Measurements from ENCODE around the gene TOR1A.
"Not testable (repeated sequence)": the region's sequence is repeated elsewhere in the genome, so short reads cannot be mapped to it uniquely, and the experiment has no call there.

Gene TOR1A

GRCh38 chr9:129783516-129784361, 40.2 kb downstream of the TOR1A start:
- DNase-seq: peak in 46 of 56 donors; percentile 5 to 77 (median 35)

- DNase-seq: no peak
Measured at GRCh38 chr9:129781981-129782380, 42.0 kb downstream of the TOR1A start.

DNA sequence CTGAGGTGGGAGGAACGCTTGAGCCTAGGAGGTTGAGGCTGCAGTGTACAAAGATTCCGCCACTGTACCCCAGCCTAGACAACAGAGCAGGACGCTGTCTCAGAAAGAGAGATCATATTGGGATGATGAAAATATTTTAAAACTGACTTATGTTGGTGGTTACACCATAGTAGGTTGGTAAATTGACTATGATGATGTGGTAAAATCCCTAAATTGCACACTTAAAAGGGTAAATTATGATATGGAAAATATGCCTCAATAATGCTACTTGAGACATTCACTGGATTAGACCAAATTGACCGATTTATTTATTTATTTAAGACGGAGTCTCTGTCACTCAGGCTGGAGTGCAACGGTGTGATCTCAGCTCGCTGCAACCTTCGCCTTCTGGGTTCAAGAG, 42.8 kb downstream of the TOR1A start:
- DNase-seq: no peak

GRCh38 chr9:129779560-129780190, 44.3 kb downstream of the TOR1A start:
- DNase-seq: no peak

DNA sequence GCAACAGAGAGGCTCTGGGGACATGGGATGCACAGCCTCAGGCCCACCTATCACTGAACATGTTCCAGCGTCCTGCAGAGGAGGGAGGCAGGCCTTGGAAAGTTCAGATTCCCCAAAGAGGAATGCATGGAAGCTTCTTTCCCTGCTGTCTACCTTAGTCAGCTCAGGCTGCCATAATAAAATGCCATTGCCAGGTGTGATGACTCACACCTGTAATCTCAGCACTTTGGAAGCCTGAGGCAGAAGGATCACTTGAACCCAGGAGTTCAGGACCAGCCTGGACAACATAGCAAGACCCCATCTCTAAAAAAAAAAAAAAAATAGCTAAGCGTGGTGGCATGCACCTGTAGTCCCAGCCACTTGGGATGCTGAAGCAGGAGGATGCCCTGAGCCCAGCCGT, 45.5 kb downstream of the TOR1A start:
- DNase-seq: no peak

DNA sequence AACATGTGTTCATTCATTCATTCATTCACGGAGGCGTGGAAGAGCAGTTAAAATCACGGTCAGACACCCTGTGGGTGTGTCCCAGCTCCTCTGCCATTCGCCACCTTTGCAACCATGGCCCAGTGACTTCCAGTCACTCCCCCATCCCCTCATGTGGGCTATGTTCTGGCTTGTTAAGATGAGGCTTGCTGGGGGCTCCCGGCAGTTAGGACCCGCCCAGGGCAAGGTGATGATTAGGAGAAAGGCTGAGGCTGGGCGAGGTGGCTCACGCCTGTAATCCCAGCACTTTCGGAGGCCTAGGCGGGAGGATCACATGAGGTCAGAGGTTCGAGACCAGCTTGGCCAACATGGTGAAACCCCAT, 46.2 kb downstream of the TOR1A start:
- DNase-seq: no peak

- DNase-seq: peak in 30 of 56 donors; percentile 10 to 80 (median 30)
Measured at GRCh38 chr9:129776938-129777768, 46.8 kb downstream of the TOR1A start.

DNA sequence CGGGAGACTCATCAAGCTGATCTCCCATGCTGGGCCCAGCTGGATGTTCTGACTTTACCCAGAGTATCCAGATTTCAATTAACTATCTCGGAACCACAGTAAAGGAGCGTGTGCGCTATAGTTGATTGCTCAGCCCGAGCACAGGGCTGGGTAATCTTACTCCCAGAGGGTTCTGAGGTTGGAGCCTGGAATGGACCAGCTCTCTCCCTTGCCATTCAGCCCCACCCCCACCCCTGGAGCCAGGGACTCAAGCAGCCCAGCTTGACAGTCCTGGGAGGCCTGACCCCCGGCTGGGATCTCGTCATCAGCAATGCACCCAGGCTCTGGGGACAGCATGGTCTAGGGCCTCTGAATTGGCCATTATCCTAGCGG, 47.4 kb downstream of the TOR1A start:
- no peak for DNase-seq

DNA sequence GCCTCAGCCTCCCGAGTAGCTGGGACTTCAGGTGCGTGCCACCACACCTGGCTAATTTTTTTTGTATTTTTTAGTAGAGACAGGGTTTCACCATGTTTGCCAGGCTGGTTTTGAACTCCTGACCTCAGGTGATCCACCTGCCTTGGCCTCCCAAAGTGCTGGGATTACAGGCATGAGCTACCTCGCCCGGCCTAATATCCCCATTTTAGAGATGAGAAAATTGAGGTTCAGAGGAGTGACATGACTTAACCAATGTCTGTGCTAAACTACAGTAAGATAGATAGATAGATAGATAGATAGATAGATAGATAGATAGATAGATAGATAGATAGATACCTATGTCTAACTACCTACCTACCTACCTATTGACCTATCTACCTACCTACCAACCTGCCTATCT, 47.8 kb downstream of the TOR1A start:
- DNase-seq: not testable (repeated sequence)

DNA sequence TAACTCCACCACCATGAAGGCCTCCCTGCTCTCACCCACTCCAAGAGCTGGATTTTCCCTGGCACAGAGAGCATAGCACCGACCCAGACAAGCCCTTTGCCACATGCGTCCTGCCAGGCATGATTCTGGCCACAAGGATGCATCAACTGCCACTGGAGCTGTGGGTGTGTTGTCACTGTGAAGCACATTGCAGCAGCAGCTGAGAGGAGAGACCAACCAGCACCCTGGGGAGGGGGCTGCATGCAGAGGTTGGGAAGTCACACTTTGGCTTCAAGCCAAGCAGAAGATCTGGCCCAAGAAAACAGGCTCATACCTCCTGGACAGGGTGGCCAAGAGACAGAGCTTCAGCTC, 48.5 kb downstream of the TOR1A start:
- no peak for DNase-seq

DNA sequence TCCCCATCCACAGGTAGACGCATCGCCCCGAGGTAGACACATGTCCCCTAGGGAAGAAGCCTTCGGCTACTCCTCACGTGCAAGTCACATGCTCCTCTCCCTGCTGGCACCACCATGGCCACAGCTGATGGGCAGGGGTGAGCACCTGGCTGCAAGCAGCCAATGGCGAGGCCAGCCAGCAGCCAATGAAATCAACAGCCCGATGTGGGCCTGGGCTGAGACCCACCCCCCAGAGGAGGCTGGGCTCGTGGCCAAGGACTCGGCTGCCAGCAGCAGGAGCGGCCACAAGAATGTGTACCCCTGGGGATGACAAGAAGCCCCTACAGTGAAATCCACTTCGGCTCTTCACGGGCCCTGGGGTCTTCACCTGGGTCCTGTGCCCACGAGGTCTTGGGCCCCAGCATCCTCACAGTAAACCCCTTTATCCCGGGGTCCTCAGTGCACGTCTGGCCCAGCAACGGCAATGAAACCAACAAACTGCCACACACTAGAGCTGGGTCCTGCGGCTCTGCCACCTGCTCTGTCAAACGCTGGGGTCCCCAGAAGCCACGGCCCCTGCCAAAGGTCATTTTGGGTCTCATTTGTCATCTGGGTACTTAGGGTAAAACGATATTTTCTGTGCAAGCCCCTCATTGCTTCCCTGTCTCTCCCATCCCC, 49.0 kb downstream of the TOR1A start:
- peak in 1 of 56 donors; percentile 5 for DNase-seq

DNA sequence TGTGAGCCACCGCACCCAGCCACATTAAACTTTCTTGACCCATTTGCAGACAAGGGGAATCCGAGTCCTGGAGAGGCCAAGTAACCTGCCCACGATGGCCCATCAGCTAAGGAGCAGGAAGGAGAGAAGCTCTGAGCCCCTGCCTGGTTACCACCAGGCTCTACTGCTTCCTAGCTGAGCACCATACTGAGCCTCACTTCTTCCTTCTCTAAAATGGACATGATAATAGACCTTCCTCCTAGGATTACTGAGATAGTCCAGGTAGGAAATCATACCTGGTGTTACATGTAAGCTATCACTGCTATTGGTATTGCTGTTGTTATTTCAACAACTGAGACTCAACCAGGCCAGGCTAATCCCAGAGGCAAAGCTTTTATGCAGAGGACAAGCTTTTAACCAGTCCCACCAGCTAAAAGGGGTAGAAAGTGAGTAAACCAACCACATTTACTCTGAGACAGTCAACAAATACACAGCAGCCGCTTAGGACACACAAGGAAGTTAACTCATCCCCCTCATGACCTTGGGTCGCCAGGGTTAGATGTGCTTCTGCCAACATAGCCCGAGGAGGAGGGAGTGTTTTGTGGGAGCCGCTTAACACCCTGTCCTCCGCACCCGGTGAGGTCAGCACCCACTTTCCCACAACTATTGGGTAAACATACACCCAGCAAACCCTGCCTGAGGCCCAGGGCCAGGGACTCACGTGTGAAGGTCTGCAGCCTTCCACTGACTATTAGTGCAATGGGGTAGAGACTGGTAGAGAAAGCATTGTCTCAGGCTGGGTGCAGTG, 50.5 kb downstream of the TOR1A start:
- DNase-seq: no peak

DNA sequence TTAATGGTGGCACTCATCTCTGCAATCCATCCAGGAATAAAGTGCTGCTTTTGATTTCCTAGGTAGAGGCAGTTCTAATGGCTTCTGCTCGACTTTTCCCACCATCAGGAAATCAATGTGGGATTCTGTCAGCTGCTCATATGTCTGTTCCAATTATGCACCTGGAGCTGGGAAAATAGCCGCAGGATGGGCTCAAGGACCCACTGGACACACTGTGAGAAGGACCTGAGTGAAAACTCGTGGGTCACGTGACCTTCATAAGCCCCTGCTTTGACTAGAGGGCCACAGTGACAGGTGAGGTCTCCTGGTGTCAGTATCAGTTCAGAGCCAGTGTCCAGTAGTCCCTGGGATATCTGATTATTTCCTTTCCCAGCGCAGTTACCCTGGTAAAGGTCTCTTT, 53.2 kb downstream of the TOR1A start:
- DNase-seq: no peak

DNA sequence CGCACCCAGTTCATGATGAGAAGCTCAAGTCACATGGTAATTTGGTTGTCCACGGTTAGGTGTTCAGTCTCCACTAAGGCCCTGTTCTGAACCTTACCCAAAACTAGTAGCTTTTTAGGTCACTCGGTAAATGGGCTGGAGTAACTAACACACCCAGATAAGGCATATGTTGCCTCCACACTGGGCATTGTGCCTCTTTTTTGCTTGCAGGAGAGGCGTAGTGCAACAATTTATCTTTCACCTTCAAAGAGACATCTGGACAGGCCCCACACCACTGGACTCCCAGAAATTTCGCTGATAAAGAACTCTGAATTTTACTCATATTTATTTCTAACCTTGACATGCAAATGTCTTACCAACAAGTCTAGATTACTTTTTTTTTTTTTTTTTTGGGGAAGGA, 54.3 kb downstream of the TOR1A start:
- DNase-seq: no peak

GRCh38 chr9:129768486-129768885, 55.5 kb downstream of the TOR1A start:
- DNase-seq: no peak

DNA sequence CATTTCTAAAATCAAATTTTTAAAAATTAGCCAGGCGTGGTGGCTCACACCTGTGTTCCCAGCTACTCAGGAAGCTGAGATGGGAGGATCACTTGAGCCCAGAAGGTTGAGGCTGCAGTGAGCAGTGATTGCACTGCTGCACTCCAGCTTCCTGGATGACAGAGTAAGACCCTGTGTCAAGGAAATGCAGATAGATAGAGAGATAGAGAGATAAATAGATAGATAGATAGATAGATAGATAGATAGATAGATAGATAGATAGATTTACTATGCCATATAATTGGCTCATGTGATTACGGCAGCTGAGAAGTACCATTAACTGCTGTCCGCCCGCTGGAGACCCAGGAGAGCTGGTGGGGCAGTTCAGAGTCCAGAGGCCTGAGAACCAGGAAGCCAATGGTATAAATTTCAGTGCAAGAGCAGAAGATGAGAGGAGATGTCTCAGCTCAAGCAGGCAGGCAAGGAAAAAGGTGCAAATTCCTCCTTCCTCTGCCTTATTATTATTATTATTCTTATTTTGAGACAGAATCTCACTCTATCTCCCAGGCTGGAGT, 58.1 kb downstream of the TOR1A start:
- no peak for DNase-seq

DNA sequence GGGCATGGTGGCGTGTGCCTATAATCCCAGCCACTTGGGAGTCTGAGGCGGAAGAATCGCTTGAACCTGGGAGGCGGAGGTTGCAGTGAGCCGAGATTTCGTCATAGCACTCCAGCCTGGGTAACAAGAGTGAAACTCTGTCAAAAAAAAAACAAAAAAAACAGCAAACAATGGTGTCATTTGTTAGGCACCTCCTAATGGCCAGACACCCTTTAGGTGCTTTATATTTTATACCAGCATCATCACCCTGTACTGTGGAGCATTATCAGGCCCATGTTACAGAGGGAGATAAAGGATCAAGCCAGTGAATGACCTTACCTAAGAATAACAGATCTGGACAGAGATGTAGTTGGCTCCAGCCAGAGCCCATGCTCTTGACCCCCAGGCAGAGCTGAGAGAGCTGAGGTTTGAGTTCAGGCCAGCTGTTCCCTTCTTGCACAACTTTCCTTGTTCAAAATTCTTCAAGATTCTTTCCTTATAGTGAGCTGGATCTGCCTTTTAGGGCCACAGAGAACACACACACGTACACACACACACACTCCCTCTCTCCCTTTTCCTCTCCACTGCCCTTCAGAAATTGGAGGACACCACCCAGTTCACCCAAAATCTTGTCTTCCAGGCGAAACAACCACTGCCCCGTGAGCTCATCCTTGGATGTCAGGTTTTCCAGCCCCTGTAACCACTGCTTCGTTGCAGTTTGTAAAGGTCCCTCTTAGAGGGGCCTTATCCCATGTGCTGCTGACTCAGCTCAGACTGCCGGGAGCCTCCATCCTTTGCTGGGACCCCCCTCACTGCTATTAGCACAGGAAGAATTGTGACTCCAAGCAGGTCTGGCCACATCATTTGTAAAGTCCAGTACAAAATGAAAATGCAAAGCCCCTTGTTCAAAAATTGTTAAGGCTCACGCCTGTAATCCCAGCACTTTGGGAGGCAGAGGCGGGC, 60.7 kb downstream of the TOR1A start:
- DNase-seq: no peak
